ENCODE data around the gene VDR. TPM values are rescaled to one million over a fixed set of nuclear protein-coding genes. Genes with fewer than 3 reads are reported as not detected.
A peak's percentile ranks its signal among the peaks of the same experiment; 100 is the strongest.
"Not testable (repeated sequence)": the region's sequence is repeated elsewhere in the genome, so short reads cannot be mapped to it uniquely, and the experiment has no call there.

VDR gene
- total RNA-seq, 2 experiments from 2014 or later = 55.8 TPM

- peaks cover 35% of the 10 kb centered on the region for H3K36me3 Mint-ChIP-seq
- DNase-seq = no peak
- H3K4me3 Mint-ChIP-seq = no peak overlapping the region
- no peaks in the 10 kb centered on the region for H3K27me3 Mint-ChIP-seq
- no peak overlapping the region for H3K27ac Mint-ChIP-seq
- H3K9me3 Mint-ChIP-seq = no peaks in the 10 kb centered on the region
- H3K4me1 Mint-ChIP-seq = peaks cover 5% of the 10 kb centered on the region
Measured at GRCh38 chr12:47843226-47843980, 61.4 kb downstream of the VDR start.

GRCh38 chr12:47842543-47842942 lies 62.3 kb downstream of the VDR start:
- not testable (repeated sequence) for DNase-seq, H3K9me3 Mint-ChIP-seq, H3K27me3 Mint-ChIP-seq, H3K4me3 Mint-ChIP-seq
- Mint-ChIP-seq H3K27ac (peak overlapping the region; percentile 16), H3K36me3 (peaks cover 35% of the 10 kb centered on the region), H3K4me1 (peaks cover 14% of the 10 kb centered on the region)

- Mint-ChIP-seq H3K4me1 (peaks cover 20% of the 10 kb centered on the region), H3K9me3 (no peaks in the 10 kb centered on the region), H3K4me3 (no peak overlapping the region), H3K27ac (no peak overlapping the region), H3K27me3 (no peaks in the 10 kb centered on the region), H3K36me3 (peaks cover 29% of the 10 kb centered on the region)
- no peak for DNase-seq
Measured at GRCh38 chr12:47841910-47842309, 62.9 kb downstream of the VDR start.

- Mint-ChIP-seq H3K4me3 (no peak overlapping the region), H3K27me3 (no peaks in the 10 kb centered on the region), H3K4me1 (peaks cover 23% of the 10 kb centered on the region), H3K9me3 (no peaks in the 10 kb centered on the region), H3K36me3 (peaks cover 25% of the 10 kb centered on the region), H3K27ac (no peak overlapping the region)
- DNase-seq = no peak
Measured at GRCh38 chr12:47841501-47841900, 63.3 kb downstream of the VDR start.

- H3K27ac Mint-ChIP-seq = no peak overlapping the region
- peaks cover 21% of the 10 kb centered on the region for H3K36me3 Mint-ChIP-seq
- H3K27me3 Mint-ChIP-seq = no peaks in the 10 kb centered on the region
- DNase-seq = no peak
- no peak overlapping the region for H3K4me3 Mint-ChIP-seq
- peaks cover 32% of the 10 kb centered on the region for H3K4me1 Mint-ChIP-seq
- H3K9me3 Mint-ChIP-seq = no peaks in the 10 kb centered on the region
Measured at GRCh38 chr12:47840571-47840970, 64.2 kb downstream of the VDR start.

GRCh38 chr12:47839214-47839876 lies 65.4 kb downstream of the VDR start:
- H3K4me3 Mint-ChIP-seq = no peak overlapping the region
- peaks cover 45% of the 10 kb centered on the region for H3K4me1 Mint-ChIP-seq
- H3K36me3 Mint-ChIP-seq = peaks cover 10% of the 10 kb centered on the region
- no peak overlapping the region for H3K27ac Mint-ChIP-seq
- no peak for DNase-seq
- H3K9me3 Mint-ChIP-seq = no peaks in the 10 kb centered on the region
- no peaks in the 10 kb centered on the region for H3K27me3 Mint-ChIP-seq

- Mint-ChIP-seq H3K4me1 (peaks cover 54% of the 10 kb centered on the region), H3K36me3 (peaks cover 8% of the 10 kb centered on the region), H3K9me3 (no peaks in the 10 kb centered on the region), H3K27ac (no peak overlapping the region), H3K4me3 (no peak overlapping the region), H3K27me3 (no peaks in the 10 kb centered on the region)
- DNase-seq = no peak
Measured at GRCh38 chr12:47838286-47838931, 66.4 kb downstream of the VDR start.

GRCh38 chr12:47837190-47838171 lies 67.3 kb downstream of the VDR start:
- H3K4me3 Mint-ChIP-seq = peak overlapping the region; percentile 40
- peaks cover 62% of the 10 kb centered on the region for H3K4me1 Mint-ChIP-seq
- H3K36me3 Mint-ChIP-seq = peaks cover 5% of the 10 kb centered on the region
- H3K9me3 Mint-ChIP-seq = no peaks in the 10 kb centered on the region
- peak; percentile 62 for DNase-seq
- H3K27me3 Mint-ChIP-seq = no peaks in the 10 kb centered on the region
- peak overlapping the region; percentile 79 for H3K27ac Mint-ChIP-seq

- peaks cover 3% of the 10 kb centered on the region for H3K36me3 Mint-ChIP-seq
- H3K4me1 Mint-ChIP-seq = peaks cover 76% of the 10 kb centered on the region
- H3K9me3 Mint-ChIP-seq = no peaks in the 10 kb centered on the region
- DNase-seq = no peak
- H3K4me3 Mint-ChIP-seq = no peak overlapping the region
- H3K27me3 Mint-ChIP-seq = no peaks in the 10 kb centered on the region
- peak overlapping the region; percentile 82 for H3K27ac Mint-ChIP-seq
Measured at GRCh38 chr12:47835831-47836155, 69.0 kb downstream of the VDR start.

GRCh38 chr12:47835006-47835830 lies 69.6 kb downstream of the VDR start:
- no peak overlapping the region for H3K4me3 Mint-ChIP-seq
- H3K27me3 Mint-ChIP-seq = no peaks in the 10 kb centered on the region
- peaks cover 3% of the 10 kb centered on the region for H3K36me3 Mint-ChIP-seq
- DNase-seq = no peak
- H3K4me1 Mint-ChIP-seq = peaks cover 82% of the 10 kb centered on the region
- peak overlapping the region; percentile 97 for H3K27ac Mint-ChIP-seq
- no peaks in the 10 kb centered on the region for H3K9me3 Mint-ChIP-seq

- no peaks in the 10 kb centered on the region for H3K9me3 Mint-ChIP-seq
- peak overlapping the region; percentile 78 for H3K4me3 Mint-ChIP-seq
- H3K36me3 Mint-ChIP-seq = peaks cover 3% of the 10 kb centered on the region
- peaks cover 86% of the 10 kb centered on the region for H3K4me1 Mint-ChIP-seq
- peak overlapping the region; percentile 97 for H3K27ac Mint-ChIP-seq
- no peaks in the 10 kb centered on the region for H3K27me3 Mint-ChIP-seq
- DNase-seq = no peak
Measured at GRCh38 chr12:47834199-47834903, 70.4 kb downstream of the VDR start.

GRCh38 chr12:47833591-47834012 lies 71.2 kb downstream of the VDR start:
- Mint-ChIP-seq H3K27me3 (no peaks in the 10 kb centered on the region), H3K4me3 (peak overlapping the region; percentile 78), H3K36me3 (peaks cover 3% of the 10 kb centered on the region), H3K27ac (peak overlapping the region; percentile 97), H3K9me3 (no peaks in the 10 kb centered on the region), H3K4me1 (peaks cover 92% of the 10 kb centered on the region)
- no peak for DNase-seq

GRCh38 chr12:47832263-47832933 lies 72.4 kb downstream of the VDR start:
- peaks cover 88% of the 10 kb centered on the region for H3K4me1 Mint-ChIP-seq
- no peaks in the 10 kb centered on the region for H3K9me3 Mint-ChIP-seq
- H3K4me3 Mint-ChIP-seq = peak overlapping the region; percentile 78
- peak overlapping the region; percentile 97 for H3K27ac Mint-ChIP-seq
- H3K36me3 Mint-ChIP-seq = peaks cover 3% of the 10 kb centered on the region
- H3K27me3 Mint-ChIP-seq = no peaks in the 10 kb centered on the region
- peak; percentile 88 for DNase-seq
